AML-193 (cell line): ENCODE measurements around the gene OR4C13.
"Not testable (repeated sequence)": the region's sequence is repeated elsewhere in the genome, so short reads cannot be mapped to it uniquely, and the experiment has no call there.

Experiments used
- DNase-seq, 2 experiments: peaks; one replicate each; lab custom pipeline; 2025; lab: John Stamatoyannopoulos, UW

The OR4C13 gene

GRCh38 chr11:49952091-49952490 lies at the start of gene OR4C13:
Gene OR4C13, plus strand, starts transcription at chr11:49952391. Its CDS starts 32 bp downstream, at chr11:49952423.
- DNase-seq, result no peak

- not testable (repeated sequence) for DNase-seq
These were observed 40.7 kb upstream of the OR4C13 start for GRCh38 chr11:49911516-49911915.

GRCh38 chr11:49948701-49949100 lies 3.5 kb upstream of the OR4C13 start:
- DNase-seq, result not testable (repeated sequence)

GRCh38 chr11:49973439-49973838 lies 21.2 kb downstream of the OR4C13 start:
- not testable (repeated sequence) for DNase-seq

- not testable (repeated sequence) for DNase-seq
These were observed 30.2 kb downstream of the OR4C13 start, which contains the start of gene OR4C12 for GRCh38 chr11:49982435-49982834. Gene OR4C12, minus strand, starts transcription at chr11:49982535. Its CDS starts 34 bp downstream, at chr11:49982501.

GRCh38 chr11:49995565-49995964 lies 43.4 kb downstream of the OR4C13 start:
- DNase-seq, result peak; percentile 61 to 64
